Measurements from ENCODE around the gene RETREG3. TPM values are rescaled to one million over a fixed set of nuclear protein-coding genes. Genes with fewer than 3 reads are reported as not detected.
A peak's percentile ranks its signal among the peaks of the same experiment; 100 is the strongest.

Gene RETREG3
- total RNA-seq, 1 donor from 2014 or later, result 61.8 TPM

DNA sequence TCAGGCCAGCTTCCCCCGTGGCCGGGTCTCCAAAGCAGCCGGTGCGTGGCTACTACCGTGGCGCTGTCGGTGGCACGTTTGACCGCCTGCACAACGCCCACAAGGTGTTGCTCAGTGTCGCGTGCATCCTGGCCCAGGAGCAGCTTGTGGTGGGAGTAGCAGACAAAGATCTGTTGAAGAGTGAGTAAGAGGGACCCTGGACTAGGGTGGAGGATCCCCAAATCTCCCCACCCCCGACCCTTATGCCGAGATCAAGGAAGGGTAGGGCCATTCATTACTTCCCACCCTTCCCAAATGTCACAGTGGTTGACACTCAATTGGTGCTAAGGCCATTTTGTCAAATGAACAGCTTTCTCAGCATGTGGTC lies 46.0 kb downstream of the RETREG3 start:
- peak overlapping the region; percentile 90 for H3K4me3 Mint-ChIP-seq (ENCODE audit: unreplicated experiment)
- H3K27me3 Mint-ChIP-seq (ENCODE audit: low read depth), result no peaks in the 10 kb centered on the region
- H3K9me3 Mint-ChIP-seq (ENCODE audit: low read depth), result no peaks in the 10 kb centered on the region
- TF ChIP-seq, protein P1, sequence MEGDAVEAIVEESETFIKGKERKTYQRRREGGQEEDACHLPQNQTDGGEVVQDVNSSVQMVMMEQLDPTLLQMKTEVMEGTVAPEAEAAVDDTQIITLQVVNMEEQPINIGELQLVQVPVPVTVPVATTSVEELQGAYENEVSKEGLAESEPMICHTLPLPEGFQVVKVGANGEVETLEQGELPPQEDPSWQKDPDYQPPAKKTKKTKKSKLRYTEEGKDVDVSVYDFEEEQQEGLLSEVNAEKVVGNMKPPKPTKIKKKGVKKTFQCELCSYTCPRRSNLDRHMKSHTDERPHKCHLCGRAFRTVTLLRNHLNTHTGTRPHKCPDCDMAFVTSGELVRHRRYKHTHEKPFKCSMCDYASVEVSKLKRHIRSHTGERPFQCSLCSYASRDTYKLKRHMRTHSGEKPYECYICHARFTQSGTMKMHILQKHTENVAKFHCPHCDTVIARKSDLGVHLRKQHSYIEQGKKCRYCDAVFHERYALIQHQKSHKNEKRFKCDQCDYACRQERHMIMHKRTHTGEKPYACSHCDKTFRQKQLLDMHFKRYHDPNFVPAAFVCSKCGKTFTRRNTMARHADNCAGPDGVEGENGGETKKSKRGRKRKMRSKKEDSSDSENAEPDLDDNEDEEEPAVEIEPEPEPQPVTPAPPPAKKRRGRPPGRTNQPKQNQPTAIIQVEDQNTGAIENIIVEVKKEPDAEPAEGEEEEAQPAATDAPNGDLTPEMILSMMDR (IDR thresholded peaks at IDR 0.05), result no peak
- no peak for DNase-seq (ENCODE audit: low spot score)
- peaks cover 45% of the 10 kb centered on the region for H3K4me1 Mint-ChIP-seq (ENCODE audit: low read depth)
- peak overlapping the region; percentile 93 for H3K27ac Mint-ChIP-seq (ENCODE audit: unreplicated experiment)
- H3K36me3 Mint-ChIP-seq (ENCODE audit: low read depth), result peaks cover 5% of the 10 kb centered on the region

DNA sequence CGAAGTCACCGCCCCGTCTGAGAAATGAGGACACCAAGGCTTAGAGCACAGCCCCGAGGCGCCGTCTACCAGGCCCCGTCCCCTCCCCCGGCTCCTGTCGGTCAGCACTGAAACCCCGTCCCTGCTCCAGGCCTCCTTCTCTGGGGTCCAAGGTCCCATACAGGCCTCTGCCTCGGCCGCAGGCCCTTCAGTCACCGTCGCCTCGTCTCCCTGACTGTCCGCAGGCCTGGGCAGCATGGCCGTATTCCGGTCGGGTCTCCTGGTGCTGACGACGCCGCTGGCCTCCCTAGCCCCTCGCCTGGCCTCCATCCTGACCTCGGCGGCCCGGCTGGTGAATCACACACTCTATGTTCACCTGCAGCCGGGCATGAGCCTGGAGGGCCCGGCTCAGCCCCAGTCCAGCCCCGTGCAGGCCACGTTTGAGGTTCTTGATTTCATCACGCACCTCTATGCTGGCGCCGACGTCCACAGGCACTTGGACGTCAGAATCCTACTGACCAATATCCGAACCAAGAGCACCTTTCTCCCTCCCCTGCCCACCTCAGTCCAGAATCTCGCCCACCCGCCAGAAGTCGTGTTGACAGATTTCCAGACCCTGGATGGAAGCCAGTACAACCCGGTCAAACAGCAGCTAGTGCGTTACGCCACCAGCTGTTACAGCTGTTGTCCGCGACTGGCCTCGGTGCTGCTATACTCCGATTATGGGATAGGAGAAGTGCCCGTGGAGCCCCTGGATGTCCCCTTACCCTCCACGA lies 46.6 kb downstream of the RETREG3 start:
- H3K4me1 Mint-ChIP-seq (ENCODE audit: low read depth), result peaks cover 40% of the 10 kb centered on the region
- H3K36me3 Mint-ChIP-seq (ENCODE audit: low read depth), result peaks cover 2% of the 10 kb centered on the region
- H3K9me3 Mint-ChIP-seq (ENCODE audit: low read depth), result no peaks in the 10 kb centered on the region
- TF ChIP-seq, protein P1 (IDR thresholded peaks at IDR 0.05), result no peak
- H3K27ac Mint-ChIP-seq (ENCODE audit: unreplicated experiment), result peak overlapping the region; percentile 93
- peak overlapping the region; percentile 90 for H3K4me3 Mint-ChIP-seq (ENCODE audit: unreplicated experiment)
- H3K27me3 Mint-ChIP-seq (ENCODE audit: low read depth), result no peaks in the 10 kb centered on the region
- DNase-seq (ENCODE audit: low spot score), result no peak

- TF ChIP-seq, protein P1 (IDR thresholded peaks at IDR 0.05), result no peak
- H3K36me3 Mint-ChIP-seq (ENCODE audit: low read depth), result peaks cover 1% of the 10 kb centered on the region
- no peaks in the 10 kb centered on the region for H3K27me3 Mint-ChIP-seq (ENCODE audit: low read depth)
- peak; percentile 98 for DNase-seq (ENCODE audit: low spot score)
- peak within 1 kb of the TSS; percentile 90 for H3K4me3 Mint-ChIP-seq (ENCODE audit: unreplicated experiment)
- no peaks in the 10 kb centered on the region for H3K9me3 Mint-ChIP-seq (ENCODE audit: low read depth)
- H3K4me1 Mint-ChIP-seq (ENCODE audit: low read depth), result peaks cover 42% of the 10 kb centered on the region
- peak within 1 kb of the TSS; percentile 93 for H3K27ac Mint-ChIP-seq (ENCODE audit: unreplicated experiment)
These were observed 47.2 kb downstream of the RETREG3 start, which contains the start of gene COASY for GRCh38 chr17:42561897-42562387. Gene COASY, plus strand, starts transcription at chr17:42562148. Its CDS starts 475 bp downstream, at chr17:42562623.

DNA sequence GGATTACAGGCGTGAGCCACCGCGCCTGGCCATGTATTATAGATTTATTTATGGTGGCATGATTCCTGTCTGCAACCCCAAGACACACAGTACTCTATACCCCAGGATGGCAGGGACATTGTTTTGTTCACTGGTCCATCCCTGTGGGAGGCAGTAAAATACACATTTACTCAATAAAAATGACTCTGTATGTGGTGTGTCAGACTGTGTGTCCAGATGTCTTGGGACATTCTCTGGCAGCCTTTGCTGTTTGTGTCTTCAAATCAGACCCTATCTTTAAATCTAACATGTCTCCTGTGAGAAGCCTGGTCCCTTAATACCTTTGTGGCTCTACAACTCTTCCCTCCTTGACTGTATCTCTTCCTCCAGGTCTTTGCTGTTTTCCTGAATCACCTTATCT lies 48.9 kb downstream of the RETREG3 start:
- Mint-ChIP-seq H3K4me3 (ENCODE audit: unreplicated experiment) (no peak overlapping the region), H3K9me3 (ENCODE audit: low read depth) (no peaks in the 10 kb centered on the region), H3K27ac (ENCODE audit: unreplicated experiment) (peak overlapping the region; percentile 63), H3K27me3 (ENCODE audit: low read depth) (no peaks in the 10 kb centered on the region), H3K36me3 (ENCODE audit: low read depth) (no peaks in the 10 kb centered on the region), H3K4me1 (ENCODE audit: low read depth) (peaks cover 48% of the 10 kb centered on the region)
- TF ChIP-seq, protein P1 (IDR thresholded peaks at IDR 0.05), result no peak
- no peak for DNase-seq (ENCODE audit: low spot score)

DNA sequence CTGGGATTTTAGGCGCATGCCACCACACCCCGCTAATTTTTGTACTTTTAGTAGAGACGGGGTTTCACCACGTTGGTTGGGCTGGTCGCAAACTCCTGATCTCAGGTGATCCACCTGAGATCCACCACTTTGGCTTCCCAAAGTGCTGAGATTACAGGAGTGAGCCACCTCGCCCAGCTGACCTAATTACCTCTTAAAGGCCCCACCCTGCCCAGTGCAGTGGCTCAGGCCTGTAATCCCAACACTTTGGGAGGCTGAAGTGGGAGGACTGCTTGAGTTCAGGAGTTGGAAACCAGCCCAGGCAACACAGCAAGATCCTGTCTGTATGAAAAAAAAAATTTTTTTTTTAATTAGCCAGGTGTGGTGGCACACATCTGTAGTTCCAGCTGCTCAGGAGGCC lies 50.1 kb downstream of the RETREG3 start:
- H3K27me3 Mint-ChIP-seq (ENCODE audit: low read depth), result no peaks in the 10 kb centered on the region
- no peaks in the 10 kb centered on the region for H3K9me3 Mint-ChIP-seq (ENCODE audit: low read depth)
- H3K4me1 Mint-ChIP-seq (ENCODE audit: low read depth), result peaks cover 54% of the 10 kb centered on the region
- H3K36me3 Mint-ChIP-seq (ENCODE audit: low read depth), result no peaks in the 10 kb centered on the region
- TF ChIP-seq, protein P1 (IDR thresholded peaks at IDR 0.05), result no peak
- H3K27ac Mint-ChIP-seq (ENCODE audit: unreplicated experiment), result no peak overlapping the region
- H3K4me3 Mint-ChIP-seq (ENCODE audit: unreplicated experiment), result no peak overlapping the region
- no peak for DNase-seq (ENCODE audit: low spot score)

All from chondrocyte (in vitro differentiated cells).